HEK293T (cell line): ENCODE results near the gene CYP39A1.

Experiments used
- CTCF ChIA-PET: fragments of 350-600 bp; formaldehyde crosslinking; extraction: SDS; loops from one replicate; lab custom pipeline; 2021; ENCODE audit warnings: antibody characterized with exemption, inconsistent platforms; lab: Yijun Ruan, JAX
- POLR2A ChIA-PET: fragments of 350-600 bp; formaldehyde crosslinking; extraction: SDS; loops from one replicate; lab custom pipeline; 2020; ENCODE audit warnings: antibody characterized with exemption, inconsistent platforms; lab: Yijun Ruan, JAX
- DNase-seq: peaks from one replicate; pipeline ENCODE4 v3.0.0; 2012; ENCODE audit warnings: mixed read lengths; ENCODE audit errors: extremely low spot score
- ARNT ChIP-seq: fragments of 450-650 bp; IDR thresholded peaks from 2 replicates; pipeline ENCODE4 v1.6.1; 2017; ENCODE audit warnings: mild to moderate bottlenecking
- BHLHE40 ChIP-seq: fragments of 450-650 bp; IDR thresholded peaks from 2 replicates; pipeline ENCODE4 v1.6.1; 2016; ENCODE audit warnings: mild to moderate bottlenecking, moderate library complexity, borderline replicate concordance
- CTBP1 ChIP-seq: fragments of 450-650 bp; IDR thresholded peaks from 2 replicates; pipeline ENCODE4 v1.6.1; 2016; ENCODE audit warnings: borderline replicate concordance
- ELF4 ChIP-seq: fragments of 450-650 bp; IDR thresholded peaks from 2 replicates; pipeline ENCODE4 v1.6.1; 2017; ENCODE audit warnings: antibody characterized with exemption
- FOXA1 ChIP-seq: fragments of 450-650 bp; IDR thresholded peaks from 2 replicates; pipeline ENCODE4 v1.6.1; 2016; ENCODE audit warnings: mild to moderate bottlenecking
- FOXK2 ChIP-seq: fragments of 450-650 bp; IDR thresholded peaks from 2 replicates; pipeline ENCODE4 v1.6.1; 2016; ENCODE audit warnings: mild to moderate bottlenecking
- FOXM1 ChIP-seq: fragments of 450-650 bp; IDR thresholded peaks from 2 replicates; pipeline ENCODE4 v1.6.1; 2017; ENCODE audit warnings: mild to moderate bottlenecking, borderline replicate concordance
- HDGF ChIP-seq: fragments of 450-650 bp; IDR thresholded peaks from 2 replicates; pipeline ENCODE4 v1.6.1; 2017; ENCODE audit warnings: antibody characterized with exemption, borderline replicate concordance
- L3MBTL2 ChIP-seq: fragments of 450-650 bp; conservative IDR thresholded peaks from 2 replicates; pipeline ENCODE4 v1.6.1; 2016; ENCODE audit warnings: mild to moderate bottlenecking
- LEF1 ChIP-seq: fragments of 450-650 bp; IDR thresholded peaks from 2 replicates; pipeline ENCODE4 v1.6.1; 2017; ENCODE audit warnings: mild to moderate bottlenecking, borderline replicate concordance
- NFRKB ChIP-seq: fragments of 450-650 bp; IDR thresholded peaks from 2 replicates; pipeline ENCODE4 v1.6.1; 2016; ENCODE audit warnings: mild to moderate bottlenecking, moderate library complexity
- PKNOX1 ChIP-seq: fragments of 450-650 bp; IDR thresholded peaks from 2 replicates; pipeline ENCODE4 v1.6.1; 2016
- SP1 ChIP-seq: fragments of 450-650 bp; IDR thresholded peaks from 2 replicates; pipeline ENCODE4 v1.6.1; 2017
- SUZ12 ChIP-seq: fragments of 450-650 bp; IDR thresholded peaks from 2 replicates; pipeline ENCODE4 v1.6.1; 2016; ENCODE audit warnings: mild to moderate bottlenecking
- TARDBP ChIP-seq: fragments of 450-650 bp; IDR thresholded peaks from 2 replicates; pipeline ENCODE4 v1.6.1; 2016
- ZNF384 ChIP-seq: fragments of 450-650 bp; IDR thresholded peaks from 2 replicates; pipeline ENCODE4 v1.6.1; 2016

CYP39A1 gene

GRCh38 chr6:46513533-46513932 lies 139.1 kb downstream of the CYP39A1 start:
- ChIA-PET CTCF (no interaction called here), POLR2A (no interaction called here)
- TF ChIP-seq L3MBTL2 (no peak), BHLHE40 (no peak), NFRKB (no peak), FOXK2 (no peak), LEF1 (no peak), CTBP1 (no peak)
- DNase-seq, result no peak

- ChIA-PET CTCF (interaction anchor here (0.9 kb wide), 1 partner anchor 20 kb away, joined by 3 read pairs; the partner anchor contains the start of gene RCAN2), POLR2A (no interaction called here)
- TF ChIP-seq ARNT (no peak), NFRKB (no peak), FOXM1 (no peak), L3MBTL2 (no peak), FOXA1 (no peak), BHLHE40 (no peak), CTBP1 (no peak), SUZ12 (no peak), LEF1 (no peak)
- no peak for DNase-seq
Measured at GRCh38 chr6:46511320-46511719, 141.3 kb downstream of the CYP39A1 start.

- TF ChIP-seq NFRKB, result no peak
- no peak for TF ChIP-seq FOXM1
- TF ChIP-seq L3MBTL2, result no peak
- TF ChIP-seq ELF4, result no peak
- no peak for TF ChIP-seq ZNF384
- TF ChIP-seq PKNOX1, result no peak
- TF ChIP-seq SUZ12, result no peak
- TF ChIP-seq SP1, result no peak
- TF ChIP-seq LEF1, result no peak
- no peak for TF ChIP-seq BHLHE40
- no peak for TF ChIP-seq HDGF
- no peak for TF ChIP-seq FOXA1
- TF ChIP-seq TARDBP, result no peak
- TF ChIP-seq FOXK2, result no peak
- no peak for TF ChIP-seq ARNT
- TF ChIP-seq CTBP1, result no peak
- CTCF ChIA-PET, result no interaction called here
- no peak for DNase-seq
Measured at GRCh38 chr6:46510651-46511050, 142.0 kb downstream of the CYP39A1 start.

GRCh38 chr6:46509981-46510510 lies 142.6 kb downstream of the CYP39A1 start:
- DNase-seq, result no peak
- ChIA-PET POLR2A (no interaction called here), CTCF (no interaction called here)
- TF ChIP-seq ARNT, result no peak
- TF ChIP-seq HDGF, result no peak

More at GRCh38 chr6:46510651-46511050, 142.0 kb downstream of the CYP39A1 start:
- POLR2A ChIA-PET, result no interaction called here

- ChIA-PET POLR2A (no interaction called here), CTCF (no interaction called here)
- no peak for DNase-seq
- TF ChIP-seq ZNF384 (no peak), NFRKB (no peak), FOXM1 (no peak), L3MBTL2 (no peak), SP1 (no peak), PKNOX1 (no peak), FOXA1 (no peak), LEF1 (no peak), TARDBP (no peak), SUZ12 (no peak), FOXK2 (no peak), ARNT (no peak), CTBP1 (no peak)
Measured at GRCh38 chr6:46509063-46509462, 143.6 kb downstream of the CYP39A1 start.

GRCh38 chr6:46507426-46507825 lies 145.2 kb downstream of the CYP39A1 start:
- CTCF ChIA-PET, result no interaction called here
- TF ChIP-seq ARNT, result no peak
- TF ChIP-seq HDGF, result no peak
- no peak for TF ChIP-seq TARDBP
- no peak for TF ChIP-seq NFRKB
- no peak for TF ChIP-seq BHLHE40
- TF ChIP-seq CTBP1, result no peak
- TF ChIP-seq SP1, result no peak
- TF ChIP-seq FOXK2, result no peak
- TF ChIP-seq PKNOX1, result no peak
- no peak for TF ChIP-seq SUZ12
- TF ChIP-seq L3MBTL2, result no peak
- no peak for TF ChIP-seq FOXA1
- TF ChIP-seq ZNF384, result no peak
- TF ChIP-seq ELF4, result no peak
- no peak for TF ChIP-seq FOXM1
- no peak for DNase-seq
- POLR2A ChIA-PET, result no interaction called here
